Esophagus muscularis mucosa (tissue), 3 donors: ENCODE results near the gene UVRAG.

Experiments used
- POLR2A ChIP-seq: fragments of 450-650 bp; IDR thresholded peaks from one replicate; pipeline ENCODE4 v1.6.1; 2017; ENCODE audit warnings: antibody characterized with exemption, moderate library complexity, mild to moderate bottlenecking, low read depth
- POLR2AphosphoS5 ChIP-seq, 2 donors: sonication (generic); formaldehyde crosslinking; IDR thresholded peaks; one replicate each; pipeline ENCODE4 v1.6.1; 2017; ENCODE audit warnings: antibody characterized with exemption in 2 of 2
- TF ChIP-seq, protein P1 (sequence below), 3 experiments: fragments of 200-600 bp in 2 of 3; fragments of 450-650 bp in 1 of 3; sonication (generic) in 2 of 3; IDR thresholded peaks; one replicate each; pipeline ENCODE4 v1.5.1; 2017 to 2019; ENCODE audit warnings: antibody characterized with exemption in 3 of 3, mild to moderate bottlenecking in 2 of 3, moderate library complexity in 1 of 3

DNA sequence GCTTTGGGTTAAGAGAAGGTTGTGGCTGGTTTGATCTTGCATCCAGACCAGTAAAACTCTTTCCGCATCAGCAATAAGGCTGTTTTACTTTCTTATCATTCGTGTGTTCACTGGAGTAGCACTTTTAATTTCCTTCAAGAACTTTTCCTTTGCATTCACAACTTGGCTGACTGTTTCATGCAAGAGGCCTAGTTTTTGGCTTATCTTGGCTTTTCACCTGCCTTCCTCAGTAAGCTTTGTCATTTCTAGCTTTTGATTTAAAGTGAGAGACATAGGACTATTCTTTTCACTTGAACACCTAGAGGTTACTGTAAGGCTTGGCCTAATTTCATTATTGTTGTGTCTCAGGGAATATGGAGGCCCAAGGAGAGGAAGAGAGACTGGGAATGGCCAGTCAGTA is 144.5 kb downstream of the UVRAG start:
- TF ChIP-seq POLR2AphosphoS5 (IDR thresholded peaks at IDR 0.05) = no peak
- no peak for TF ChIP-seq POLR2A
- TF ChIP-seq, protein P1, sequence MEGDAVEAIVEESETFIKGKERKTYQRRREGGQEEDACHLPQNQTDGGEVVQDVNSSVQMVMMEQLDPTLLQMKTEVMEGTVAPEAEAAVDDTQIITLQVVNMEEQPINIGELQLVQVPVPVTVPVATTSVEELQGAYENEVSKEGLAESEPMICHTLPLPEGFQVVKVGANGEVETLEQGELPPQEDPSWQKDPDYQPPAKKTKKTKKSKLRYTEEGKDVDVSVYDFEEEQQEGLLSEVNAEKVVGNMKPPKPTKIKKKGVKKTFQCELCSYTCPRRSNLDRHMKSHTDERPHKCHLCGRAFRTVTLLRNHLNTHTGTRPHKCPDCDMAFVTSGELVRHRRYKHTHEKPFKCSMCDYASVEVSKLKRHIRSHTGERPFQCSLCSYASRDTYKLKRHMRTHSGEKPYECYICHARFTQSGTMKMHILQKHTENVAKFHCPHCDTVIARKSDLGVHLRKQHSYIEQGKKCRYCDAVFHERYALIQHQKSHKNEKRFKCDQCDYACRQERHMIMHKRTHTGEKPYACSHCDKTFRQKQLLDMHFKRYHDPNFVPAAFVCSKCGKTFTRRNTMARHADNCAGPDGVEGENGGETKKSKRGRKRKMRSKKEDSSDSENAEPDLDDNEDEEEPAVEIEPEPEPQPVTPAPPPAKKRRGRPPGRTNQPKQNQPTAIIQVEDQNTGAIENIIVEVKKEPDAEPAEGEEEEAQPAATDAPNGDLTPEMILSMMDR (IDR thresholded peaks at IDR 0.05) = no peak
